SK-N-SH (cell line): ENCODE measurements around the gene PGAP3. TPM values are rescaled to one million over a fixed set of nuclear protein-coding genes. Genes with fewer than 3 reads are reported as not detected.

ENCODE experiments used
- CTCF ChIA-PET: fragments of 300-600, 350-600 bp; formaldehyde crosslinking; extraction: SDS; loops from one replicate; lab custom pipeline; 2021; lab: Yijun Ruan, JAX
- POLR2A ChIA-PET: fragments of 350-600 bp; sonication (Branson Sonifier 250); formaldehyde crosslinking; extraction: SDS; loops from one replicate; lab custom pipeline; 2020; ENCODE audit warnings: antibody characterized with exemption, inconsistent platforms; lab: Yijun Ruan, JAX
- DNase-seq: peaks from one replicate; pipeline ENCODE4 v3.0.0; 2012
- H2AFZ ChIP-seq: fragments of 200-600 bp; sonication (generic); 2 replicates; pipeline ENCODE4 v1.8.1; 2016; ENCODE audit warnings: antibody characterized with exemption, mild to moderate bottlenecking, low read depth
- H3F3A ChIP-seq: fragments of 200-600 bp; sonication (generic); replicated peaks from 2 replicates; pipeline ENCODE3; 2016; ENCODE audit warnings: antibody characterized with exemption, mild to moderate bottlenecking; ENCODE audit not compliant: insufficient read depth
- H3K27ac ChIP-seq, 2 experiments: fragments of 200-500 bp in 1 of 2; fragments of 200-600 bp in 1 of 2; sonication (Bioruptor generic) in 1 of 2; sonication (generic), shearing (Covaris generic) in 1 of 2; 2 replicates each; pipeline versions ENCODE4 v1.5.1 to v1.6.1; 2014 to 2016; ENCODE audit warnings: low read depth in 2 of 2, inconsistent platforms in 1 of 2, low read length in 1 of 2, mild to moderate bottlenecking in 1 of 2, mixed read lengths in 1 of 2
- H3K27me3 ChIP-seq: fragments of 200-600 bp; sonication (generic), shearing (Covaris generic); 2 replicates; pipeline ENCODE4 v1.6.1; 2016; ENCODE audit warnings: mixed run types; ENCODE audit not compliant: insufficient read depth
- H3K36me3 ChIP-seq, 2 experiments: fragments of 200-500 bp in 1 of 2; fragments of 200-600 bp in 1 of 2; sonication (Bioruptor generic) in 1 of 2; sonication (generic) in 1 of 2; replicated peaks in 1 of 2; 2 replicates each; pipeline versions ENCODE3 to v1.5.1; 2014 to 2016; ENCODE audit warnings: low read length in 1 of 2, mild to moderate bottlenecking in 1 of 2; ENCODE audit not compliant: insufficient read depth in 2 of 2, control insufficient read depth in 1 of 2
- H3K4me1 ChIP-seq, 2 experiments: fragments of 200-500 bp in 1 of 2; fragments of 200-600 bp in 1 of 2; sonication (Bioruptor generic) in 1 of 2; sonication (generic), shearing (Covaris generic) in 1 of 2; 2 replicates each; pipeline versions ENCODE4 v1.5.1 to v1.6.1; 2014 to 2016; ENCODE audit warnings: low read depth in 1 of 2, low read length in 1 of 2, mixed run types in 1 of 2; ENCODE audit not compliant: insufficient read depth in 2 of 2, control insufficient read depth in 1 of 2
- H3K4me2 ChIP-seq: fragments of 200-600 bp; sonication (generic), shearing (Covaris generic); 2 replicates; pipeline ENCODE4 v1.6.1; 2017; ENCODE audit warnings: mixed run types
- H3K4me3 ChIP-seq, 2 experiments: fragments of 200-500 bp in 1 of 2; fragments of 200-600 bp in 1 of 2; sonication (Bioruptor generic) in 1 of 2; sonication (generic), shearing (Covaris generic) in 1 of 2; 2 replicates each; pipeline versions ENCODE4 v1.5.1 to v1.8.1; 2014 to 2016; ENCODE audit warnings: low read depth in 2 of 2, inconsistent platforms in 1 of 2, low read length in 1 of 2, mild to moderate bottlenecking in 1 of 2, mixed read lengths in 1 of 2, moderate library complexity in 1 of 2
- H3K79me2 ChIP-seq: fragments of 200-600 bp; sonication (generic); 2 replicates; pipeline ENCODE4 v1.8.1; 2017; ENCODE audit warnings: mild to moderate bottlenecking; ENCODE audit not compliant: insufficient read depth
- H3K9ac ChIP-seq: fragments of 200-600 bp; sonication (generic); 2 replicates; pipeline ENCODE4 v1.6.1; 2017; ENCODE audit warnings: mixed run types
- H3K9me2 ChIP-seq: fragments of 200-600 bp; sonication (generic); 2 replicates; pipeline ENCODE4 v1.6.1; 2017; ENCODE audit warnings: mixed run types
- H3K9me3 ChIP-seq: fragments of 200-600 bp; sonication (generic); 2 replicates; pipeline ENCODE4 v1.6.1; 2017; ENCODE audit warnings: mixed run types, mild to moderate bottlenecking, moderate library complexity
- H4K20me1 ChIP-seq: fragments of 200-600 bp; sonication (generic); 2 replicates; pipeline ENCODE4 v1.6.1; 2017; ENCODE audit warnings: mild to moderate bottlenecking, mixed run types; ENCODE audit not compliant: insufficient read depth
- ELF1 ChIP-seq: IDR thresholded peaks from 2 replicates; pipeline ENCODE4 v1.4.0; 2012
- EZH2phosphoT487 ChIP-seq: fragments of 200-600 bp; sonication (generic); IDR thresholded peaks from 2 replicates; pipeline ENCODE4 v1.6.1; 2017; ENCODE audit warnings: low read depth, mixed run types, mild to moderate bottlenecking, antibody characterized with exemption, moderate library complexity, borderline replicate concordance
- FOXJ3 ChIP-seq: sonication (generic); formaldehyde crosslinking; IDR thresholded peaks from 2 replicates; pipeline ENCODE4 v1.5.1; 2020; ENCODE audit warnings: mild to moderate bottlenecking, missing genetic modification reagents
- GABPA ChIP-seq: IDR thresholded peaks from 2 replicates; pipeline ENCODE4 v1.4.0; 2012; ENCODE audit warnings: low read depth, mild to moderate bottlenecking
- GATA2 ChIP-seq: sonication (generic); formaldehyde crosslinking; IDR thresholded peaks from 2 replicates; pipeline ENCODE4 v1.5.0; 2020; ENCODE audit warnings: mild to moderate bottlenecking, missing genetic modification reagents
- MEF2A ChIP-seq: IDR thresholded peaks from 2 replicates; pipeline ENCODE4 v1.4.0; 2012; ENCODE audit warnings: low read depth, borderline replicate concordance
- MXI1 ChIP-seq: IDR thresholded peaks from 2 replicates; pipeline ENCODE4 v1.6.1; 2012; ENCODE audit warnings: mild to moderate bottlenecking, low read depth, low read length, improper control_type of control experiment
- NFIC ChIP-seq: IDR thresholded peaks from 2 replicates; pipeline ENCODE4 v1.4.0; 2012; ENCODE audit warnings: borderline replicate concordance
- NRF1 ChIP-seq: IDR thresholded peaks from 2 replicates; pipeline ENCODE4 v1.6.1; 2012; ENCODE audit warnings: low read depth, mild to moderate bottlenecking, low read length
- POLR2AphosphoS5 ChIP-seq: IDR thresholded peaks from 2 replicates; pipeline ENCODE4 v1.6.1; 2012; ENCODE audit warnings: low read depth, low read length
- REST ChIP-seq: IDR thresholded peaks from 2 replicates; pipeline ENCODE4 v1.6.1; 2012; ENCODE audit warnings: mild to moderate bottlenecking, low read depth, low read length, moderate library complexity
- RFX5 ChIP-seq: IDR thresholded peaks from 2 replicates; pipeline ENCODE4 v1.6.1; 2012; ENCODE audit warnings: mild to moderate bottlenecking, improper control_type of control experiment, low read length
- SIN3A ChIP-seq: IDR thresholded peaks from 2 replicates; pipeline ENCODE4 v1.6.1; 2012; ENCODE audit warnings: low read depth, mild to moderate bottlenecking, low read length, moderate library complexity, borderline replicate concordance
- TEAD4 ChIP-seq: IDR thresholded peaks from 2 replicates; pipeline ENCODE4 v1.4.0; 2012; ENCODE audit warnings: mild to moderate bottlenecking, borderline replicate concordance; ENCODE audit not compliant: insufficient read depth
- WGBS: methylation state at CpG from one replicate; pipeline ENCODE4 v1.1.6; 2017; ENCODE audit warnings: low lambda C conversion rate; 5-methylcytosine and 5-hydroxymethylcytosine counted together
- polyA plus RNA-seq, 3 experiments: library from polyadenylated mRNA; depleted of rRNA; stranded (reverse); fragments of >200 nt; gene quantifications; 2 replicates each; pipeline ENCODE4 v1.2.3, GENCODE V29; 2012

PGAP3 gene
- polyA plus RNA-seq, 1 of the 3 experiments (the other 2 are of a cell fraction) = 20.9 TPM

- Histone ChIP-seq H3K27ac (no peak overlapping the region), H3K79me2 (no peaks in the 10 kb centered on the region; the same call in 1 of the 2 replicates), H3K4me2 (no peak overlapping the region), H3K36me3 (peaks cover 0 to 4% of the 10 kb centered on the region in 2 experiments), H3K9me2 (no peaks in the 10 kb centered on the region), H3K27me3 (no peaks in the 10 kb centered on the region), H4K20me1 (no peaks in the 10 kb centered on the region), H3K9ac (no peak overlapping the region), H3K4me1 (peaks cover 0 to 8% of the 10 kb centered on the region in 2 experiments; a peak in 1 of 4 replicates), H3K4me3 (no peak overlapping the region), H2AFZ (no peak overlapping the region), H3K9me3 (no peaks in the 10 kb centered on the region), H3F3A (no peaks in the 10 kb centered on the region)
- 92% methylated on average over 3 of the region's 3 CpGs for WGBS
- ChIA-PET CTCF (interaction anchor here (1.1 to 4.6 kb wide), 3 partner anchors 17 to 111 kb away, joined by 3 to 27 read pairs (median 5); no protein-coding TSS in a partner anchor), POLR2A (no interaction called here)
- TF ChIP-seq FOXJ3 (CRISPR knock-in tag) = no peak
- TF ChIP-seq SIN3A = no peak
- no peak for TF ChIP-seq REST
- no peak for TF ChIP-seq NRF1
- no peak for TF ChIP-seq RFX5
- no peak for TF ChIP-seq MEF2A
- no peak for TF ChIP-seq NFIC
- TF ChIP-seq POLR2AphosphoS5 = no peak
- TF ChIP-seq GATA2 = no peak
- no peak for TF ChIP-seq TEAD4
- TF ChIP-seq EZH2phosphoT487 = no peak
- TF ChIP-seq MXI1 = no peak
- no peak for TF ChIP-seq GABPA
- no peak for TF ChIP-seq ELF1
- DNase-seq = no peak
These were observed 44.7 kb upstream of the PGAP3 start for GRCh38 chr17:39732586-39732985.
